GM23248 (cell line): ENCODE results near the gene SPATA19.

Experiments
- EZH2 ChIP-seq: fragments of 200-600 bp; sonication (generic); IDR thresholded peaks from 2 replicates; pipeline ENCODE4 v1.6.1; 2018; ENCODE audit warnings: antibody characterized with exemption, mild to moderate bottlenecking; ENCODE audit not compliant: insufficient read depth, poor library complexity, severe bottlenecking
- EZH2phosphoT487 ChIP-seq: fragments of 200-600 bp; sonication (generic); IDR thresholded peaks from 2 replicates; pipeline ENCODE4 v1.6.1; 2018; ENCODE audit warnings: antibody characterized with exemption, moderate library complexity, mild to moderate bottlenecking, low read depth; ENCODE audit not compliant: insufficient read depth

- TF ChIP-seq EZH2, result no peak
- TF ChIP-seq EZH2phosphoT487, result no peak
These were observed 47.5 kb upstream of the SPATA19 start for GRCh38 chr11:133892584-133893380.
